Mesangial cell (primary cell): ENCODE data around the gene SLC19A1. TPM values are rescaled to one million over a fixed set of nuclear protein-coding genes. Genes with fewer than 3 reads are reported as not detected.

Source experiments
- total RNA-seq: library from RNA; depleted of rRNA; stranded (reverse); fragments of >200 nt; gene quantifications from 2 replicates; pipeline ENCODE4 v1.2.3, GENCODE V29; 2015

SLC19A1 gene
- total RNA-seq, result 16.6 and 40.2 TPM in 2 replicates

DNA sequence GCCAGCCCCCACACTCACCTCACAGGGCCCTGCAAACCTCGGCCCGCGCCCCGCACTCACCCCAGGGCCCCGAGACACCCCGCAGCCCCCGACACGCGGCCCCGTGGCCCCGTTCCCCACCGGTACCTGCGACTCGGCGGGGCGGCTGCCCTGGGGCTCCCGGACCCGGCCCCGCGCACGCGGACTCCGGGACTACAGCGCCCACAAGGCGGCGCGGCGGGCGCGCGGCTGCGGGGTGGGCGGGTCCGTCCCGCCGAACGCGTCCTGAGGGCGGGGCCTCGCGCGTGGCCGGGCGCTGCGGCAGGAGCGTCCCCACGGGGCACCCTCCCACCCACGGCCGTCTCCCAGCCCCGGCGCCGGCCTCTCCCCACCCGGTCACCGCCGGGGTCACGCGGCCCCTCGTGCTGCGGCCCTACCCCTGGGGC, at the start of gene SLC19A1:
TSS of gene SLC19A1 (minus strand) at position 199 of the 425 bp plus-strand sequence. CDS start 4,481 bp downstream, outside the sequence.

Other genes starting within 250 kb of the SLC19A1 start
- gene COL18A1, start 137.3 kb downstream of the SLC19A1 start, total RNA-seq, result 403 and 1,231 TPM in 2 replicates
- 0.16 and 1.5 TPM in 2 replicates for gene PCBP3, start 101.3 kb upstream of the SLC19A1 start, total RNA-seq